BJ (cell line): Measurements from ENCODE around the gene UQCRC1. TPM values are rescaled to one million over a fixed set of nuclear protein-coding genes. Genes with fewer than 3 reads are reported as not detected.

Source experiments
- CTCF ChIA-PET: fragments of 350-600 bp; formaldehyde crosslinking; extraction: SDS; loops from one replicate; lab custom pipeline; 2021; ENCODE audit warnings: antibody characterized with exemption, inconsistent platforms; lab: Yijun Ruan, JAX
- POLR2A ChIA-PET: fragments of 300-600 bp; sonication (Branson Sonifier 250); formaldehyde crosslinking; extraction: SDS; loops from one replicate; lab custom pipeline; 2021; ENCODE audit warnings: antibody characterized with exemption; lab: Charles Lee
- DNase-seq: peaks from one replicate; pipeline ENCODE4 v3.0.0-alpha.2; 2011; ENCODE audit warnings: low read depth
- H3K27me3 ChIP-seq: 2 replicates; pipeline ENCODE4 v1.6.0; 2011; ENCODE audit warnings: low read length; ENCODE audit not compliant: control insufficient read depth, insufficient read depth
- H3K36me3 ChIP-seq: 2 replicates; pipeline ENCODE4 v1.5.1; 2011; ENCODE audit warnings: low read length; ENCODE audit not compliant: control insufficient read depth, insufficient read depth
- H3K4me3 ChIP-seq: 2 replicates; pipeline ENCODE4 v1.5.1; 2011; ENCODE audit warnings: low read depth, mild to moderate bottlenecking, control low read depth, low read length
- CTCF ChIP-seq: IDR thresholded peaks from 2 replicates; pipeline ENCODE4 v1.5.1; 2011; ENCODE audit warnings: low read depth, mild to moderate bottlenecking, control low read depth, inconsistent platforms, low read length, moderate library complexity; ENCODE audit not compliant: insufficient read depth
- polyA plus RNA-seq: library from polyadenylated mRNA; depleted of rRNA; stranded (reverse); fragments of >200 nt; gene quantifications from 2 replicates; pipeline ENCODE4 v1.2.3, GENCODE V29; 2011

Gene UQCRC1
- polyA plus RNA-seq, 1 experiment = 662 TPM

- Histone ChIP-seq H3K27me3 (no peaks in the 10 kb centered on the region), H3K36me3 (peaks cover 38% of the 10 kb centered on the region), H3K4me3 (no peak overlapping the region)
- no peak for TF ChIP-seq CTCF
- CTCF ChIA-PET = no interaction called here
- DNase-seq = no peak
- POLR2A ChIA-PET = no interaction called here
These were observed 39.5 kb downstream of the UQCRC1 start for GRCh38 chr3:48569808-48570450.

- no peak overlapping the region for H3K4me3 ChIP-seq
- ChIA-PET CTCF (interaction anchor here (1.4 kb wide), 1 partner anchor 11 kb away, joined by 3 read pairs; no protein-coding TSS in a partner anchor), POLR2A (no interaction called here)
- H3K36me3 ChIP-seq = peaks cover 37% of the 10 kb centered on the region
- no peak for TF ChIP-seq CTCF
- no peak for DNase-seq
- H3K27me3 ChIP-seq = no peaks in the 10 kb centered on the region
These were observed 40.0 kb downstream of the UQCRC1 start for GRCh38 chr3:48569400-48569799.

GRCh38 chr3:48568476-48568875, 41.0 kb downstream of the UQCRC1 start:
- ChIA-PET POLR2A (no interaction called here), CTCF (interaction anchor here (1.4 kb wide), 1 partner anchor 10 kb away, joined by 3 read pairs; no protein-coding TSS in a partner anchor)
- no peak for DNase-seq
- Histone ChIP-seq H3K4me3 (no peak overlapping the region), H3K27me3 (no peaks in the 10 kb centered on the region), H3K36me3 (peaks cover 35% of the 10 kb centered on the region)
- no peak for TF ChIP-seq CTCF

- CTCF ChIA-PET = no interaction called here
- Histone ChIP-seq H3K27me3 (no peaks in the 10 kb centered on the region), H3K4me3 (no peak overlapping the region), H3K36me3 (peaks cover 27% of the 10 kb centered on the region)
- POLR2A ChIA-PET = no interaction called here
- DNase-seq = no peak
- no peak for TF ChIP-seq CTCF
These were observed 41.9 kb downstream of the UQCRC1 start for GRCh38 chr3:48567500-48567899.

- POLR2A ChIA-PET = no interaction called here
- CTCF ChIA-PET = no interaction called here
- no peak for DNase-seq
- Histone ChIP-seq H3K4me3 (no peak overlapping the region), H3K27me3 (no peaks in the 10 kb centered on the region), H3K36me3 (peaks cover 29% of the 10 kb centered on the region)
- no peak for TF ChIP-seq CTCF
These were observed 42.4 kb downstream of the UQCRC1 start for GRCh38 chr3:48567090-48567489.
